Measurements from ENCODE around the gene LPO.

The LPO gene

GRCh38 chr17:58204796-58205195 lies 33.6 kb upstream of the LPO start:
- no peak for TF ChIP-seq CTCF (IDR thresholded peaks at IDR 0.05; ENCODE audit: insufficient read depth, low read length, poor library complexity, severe bottlenecking)
- no peak for TF ChIP-seq EZH2phosphoT487 (conservative IDR thresholded peaks at IDR 0.05; ENCODE audit: low read length)

GRCh38 chr17:58205936-58206335 lies 32.4 kb upstream of the LPO start:
- no peak overlapping the region for H3K27ac ChIP-seq (ENCODE audit: low read depth, low read length)
- no peak overlapping the region for H2AFZ ChIP-seq (ENCODE audit: low read depth, low read length, severe bottlenecking)
- no peaks in the 10 kb centered on the region for H4K20me1 ChIP-seq (ENCODE audit: low read depth, low read length)
- H3K4me3 ChIP-seq (ENCODE audit: insufficient read depth, low read length, poor library complexity, severe bottlenecking): no peak overlapping the region
- no peaks in the 10 kb centered on the region for H3K27me3 ChIP-seq (ENCODE audit: low read length)
- TF ChIP-seq CTCF (IDR thresholded peaks at IDR 0.05; ENCODE audit: insufficient read depth, low read length, poor library complexity, severe bottlenecking) (no peak), EZH2phosphoT487 (conservative IDR thresholded peaks at IDR 0.05; ENCODE audit: low read length) (no peak)
- no peaks in the 10 kb centered on the region for H3F3A ChIP-seq (ENCODE audit: insufficient read depth)
- H3K9me3 ChIP-seq (ENCODE audit: insufficient read depth, low read length): no peaks in the 10 kb centered on the region
- H3K79me2 ChIP-seq (ENCODE audit: insufficient read depth, low read length): no peaks in the 10 kb centered on the region
- H3K36me3 ChIP-seq (ENCODE audit: low read length): no peaks in the 10 kb centered on the region
- no peaks in the 10 kb centered on the region for H3K9me2 ChIP-seq (replicated peaks; ENCODE audit: insufficient read depth, low read length)
- no peak overlapping the region for H3K4me2 ChIP-seq (ENCODE audit: low read depth, low read length, poor library complexity, severe bottlenecking)
- H3K9ac ChIP-seq (ENCODE audit: low read length): no peak overlapping the region

More at GRCh38 chr17:58204796-58205195, 33.6 kb upstream of the LPO start:
- no peak overlapping the region for H3K4me2 ChIP-seq (ENCODE audit: low read depth, low read length, poor library complexity, severe bottlenecking)
- no peaks in the 10 kb centered on the region for H3F3A ChIP-seq (ENCODE audit: insufficient read depth)
- H3K79me2 ChIP-seq (ENCODE audit: insufficient read depth, low read length): no peaks in the 10 kb centered on the region
- H3K9me3 ChIP-seq (ENCODE audit: insufficient read depth, low read length): no peaks in the 10 kb centered on the region
- H4K20me1 ChIP-seq (ENCODE audit: low read depth, low read length): no peaks in the 10 kb centered on the region
- no peaks in the 10 kb centered on the region for H3K27me3 ChIP-seq (ENCODE audit: low read length)
- H3K9me2 ChIP-seq (replicated peaks; ENCODE audit: insufficient read depth, low read length): no peaks in the 10 kb centered on the region
- no peak overlapping the region for H3K27ac ChIP-seq (ENCODE audit: low read depth, low read length)
- H3K36me3 ChIP-seq (ENCODE audit: low read length): no peaks in the 10 kb centered on the region
- no peak overlapping the region for H2AFZ ChIP-seq (ENCODE audit: low read depth, low read length, severe bottlenecking)
- no peak overlapping the region for H3K4me3 ChIP-seq (ENCODE audit: insufficient read depth, low read length, poor library complexity, severe bottlenecking)
- no peak overlapping the region for H3K9ac ChIP-seq (ENCODE audit: low read length)

GRCh38 chr17:58207451-58207850 lies 30.9 kb upstream of the LPO start:
- Histone ChIP-seq H3K4me3 (ENCODE audit: insufficient read depth, low read length, poor library complexity, severe bottlenecking) (no peak overlapping the region), H3K36me3 (ENCODE audit: low read length) (no peaks in the 10 kb centered on the region), H3K79me2 (ENCODE audit: insufficient read depth, low read length) (no peaks in the 10 kb centered on the region), H3K27me3 (ENCODE audit: low read length) (no peaks in the 10 kb centered on the region), H3F3A (ENCODE audit: insufficient read depth) (no peaks in the 10 kb centered on the region), H3K9me2 (replicated peaks; ENCODE audit: insufficient read depth, low read length) (no peaks in the 10 kb centered on the region), H2AFZ (ENCODE audit: low read depth, low read length, severe bottlenecking) (no peak overlapping the region), H3K4me2 (ENCODE audit: low read depth, low read length, poor library complexity, severe bottlenecking) (no peak overlapping the region), H4K20me1 (ENCODE audit: low read depth, low read length) (no peaks in the 10 kb centered on the region), H3K27ac (ENCODE audit: low read depth, low read length) (no peak overlapping the region), H3K9me3 (ENCODE audit: insufficient read depth, low read length) (no peaks in the 10 kb centered on the region), H3K9ac (ENCODE audit: low read length) (no peak overlapping the region)
- no peak for TF ChIP-seq EZH2phosphoT487 (conservative IDR thresholded peaks at IDR 0.05; ENCODE audit: low read length)
- TF ChIP-seq CTCF (IDR thresholded peaks at IDR 0.05; ENCODE audit: insufficient read depth, low read length, poor library complexity, severe bottlenecking): no peak

Data from SU-DHL-6 (cell line).